Amniotic stem cell (primary cell): ENCODE measurements around the gene SCCPDH.
A peak's percentile ranks its signal among the peaks of the same experiment; 100 is the strongest.
"Not testable (repeated sequence)": the region's sequence is repeated elsewhere in the genome, so short reads cannot be mapped to it uniquely, and the experiment has no call there.

Source experiments
- DNase-seq: peaks from one replicate; lab custom pipeline; 2025; lab: John Stamatoyannopoulos, UW

The SCCPDH gene, protein sequence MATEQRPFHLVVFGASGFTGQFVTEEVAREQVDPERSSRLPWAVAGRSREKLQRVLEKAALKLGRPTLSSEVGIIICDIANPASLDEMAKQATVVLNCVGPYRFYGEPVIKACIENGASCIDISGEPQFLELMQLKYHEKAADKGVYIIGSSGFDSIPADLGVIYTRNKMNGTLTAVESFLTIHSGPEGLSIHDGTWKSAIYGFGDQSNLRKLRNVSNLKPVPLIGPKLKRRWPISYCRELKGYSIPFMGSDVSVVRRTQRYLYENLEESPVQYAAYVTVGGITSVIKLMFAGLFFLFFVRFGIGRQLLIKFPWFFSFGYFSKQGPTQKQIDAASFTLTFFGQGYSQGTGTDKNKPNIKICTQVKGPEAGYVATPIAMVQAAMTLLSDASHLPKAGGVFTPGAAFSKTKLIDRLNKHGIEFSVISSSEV

DNA sequence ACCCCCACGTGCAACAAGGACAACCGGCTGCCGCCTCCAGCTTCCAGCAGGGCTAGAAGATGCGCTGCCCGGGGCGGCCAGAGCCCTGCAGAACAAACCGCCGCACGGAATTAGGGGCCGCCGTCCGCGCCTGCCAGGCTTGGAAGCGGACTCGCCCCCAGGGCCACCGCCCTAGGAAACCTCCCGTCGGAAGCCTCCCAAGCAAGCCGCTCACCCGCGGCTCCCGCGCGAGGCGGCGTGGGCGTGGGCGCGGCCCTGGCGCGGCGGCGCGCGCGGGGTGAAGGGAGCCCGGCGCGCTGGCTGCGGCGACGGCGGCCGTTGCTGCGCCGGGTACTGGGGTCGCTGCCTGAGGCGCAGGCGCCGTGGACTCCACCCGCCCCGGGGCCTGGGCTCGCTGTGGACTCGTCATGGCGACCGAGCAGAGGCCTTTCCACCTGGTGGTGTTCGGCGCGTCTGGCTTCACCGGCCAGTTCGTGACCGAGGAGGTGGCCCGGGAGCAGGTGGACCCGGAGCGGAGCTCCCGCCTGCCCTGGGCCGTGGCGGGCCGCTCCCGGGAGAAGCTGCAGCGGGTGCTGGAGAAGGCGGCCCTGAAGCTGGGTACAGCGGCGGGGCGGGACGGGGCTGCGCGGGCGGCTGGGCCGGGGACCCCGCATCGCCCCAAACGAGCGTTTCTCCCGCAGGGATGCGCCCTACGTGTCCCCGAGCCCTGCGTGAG is at the start of gene SCCPDH:
SCCPDH (plus strand) TSS at position 394 of the 715 bp plus-strand sequence; CDS start at position 408, 14 bp downstream.
- peak; percentile 40 for DNase-seq

DNA sequence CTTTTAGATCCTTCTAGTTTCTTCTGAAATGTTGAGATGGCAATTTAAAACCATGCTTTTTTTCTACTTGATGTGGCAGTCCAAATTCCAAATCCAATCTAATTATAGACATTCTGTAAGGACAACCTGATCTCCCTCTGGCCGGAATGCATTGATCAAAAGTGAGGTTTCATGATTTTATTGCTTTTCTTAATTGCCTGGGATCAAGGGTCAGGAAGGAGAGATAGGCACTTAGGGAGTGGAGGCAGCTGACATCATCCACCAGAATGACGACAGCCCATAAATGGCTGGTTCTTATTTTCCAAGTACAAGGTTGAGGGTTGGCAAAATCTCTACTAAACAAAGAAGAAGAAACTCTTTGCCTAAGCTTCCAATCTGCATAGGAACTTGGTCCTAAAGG is 46.4 kb upstream of the SCCPDH start:
- no peak for DNase-seq

DNA sequence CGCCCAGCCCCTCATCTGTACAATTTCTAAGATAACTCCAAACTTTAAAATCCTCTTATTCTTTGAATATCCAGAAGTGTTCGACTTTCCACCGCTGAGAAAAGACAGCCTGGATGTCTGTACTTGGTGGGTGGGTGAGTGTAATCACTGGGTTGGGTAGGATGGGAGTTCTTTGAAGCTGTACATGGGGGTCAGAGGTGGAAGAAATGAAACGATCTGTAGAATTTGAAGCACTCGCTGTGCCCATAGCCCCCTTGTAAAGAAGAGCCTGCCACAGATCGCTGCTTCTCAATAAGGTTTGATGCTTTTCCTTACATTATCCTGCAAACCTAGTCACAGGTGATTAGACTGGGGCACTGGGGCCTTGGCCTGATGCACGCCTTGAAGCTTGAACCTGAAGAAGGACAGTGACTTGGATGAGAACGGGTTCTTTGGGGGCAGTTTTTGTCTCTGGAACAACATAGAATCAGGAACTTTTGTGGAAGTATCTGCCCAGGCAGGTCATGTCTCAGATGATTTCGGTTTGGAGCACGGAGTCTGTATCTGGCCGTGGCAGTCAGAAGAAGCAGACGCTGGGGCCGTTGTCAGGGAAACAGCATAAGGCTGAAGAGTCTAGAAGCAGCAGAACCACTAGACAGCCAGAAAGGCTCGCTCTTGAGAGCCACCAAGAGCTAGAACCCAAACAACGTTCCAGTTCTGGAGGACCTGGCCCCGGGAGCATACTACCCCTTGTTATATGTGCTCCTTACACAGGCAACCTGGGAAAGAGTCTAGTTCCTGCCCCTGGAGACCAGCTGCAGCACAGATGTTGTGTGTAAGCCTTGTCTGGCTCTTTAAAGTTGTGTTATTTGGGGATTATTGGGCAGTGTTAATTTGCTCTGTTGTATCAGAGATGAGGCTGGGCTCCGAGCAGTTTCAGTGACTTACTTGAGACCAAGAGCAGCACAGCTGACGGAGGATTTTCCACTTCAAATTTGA is 45.1 kb upstream of the SCCPDH start:
- no peak for DNase-seq

DNA sequence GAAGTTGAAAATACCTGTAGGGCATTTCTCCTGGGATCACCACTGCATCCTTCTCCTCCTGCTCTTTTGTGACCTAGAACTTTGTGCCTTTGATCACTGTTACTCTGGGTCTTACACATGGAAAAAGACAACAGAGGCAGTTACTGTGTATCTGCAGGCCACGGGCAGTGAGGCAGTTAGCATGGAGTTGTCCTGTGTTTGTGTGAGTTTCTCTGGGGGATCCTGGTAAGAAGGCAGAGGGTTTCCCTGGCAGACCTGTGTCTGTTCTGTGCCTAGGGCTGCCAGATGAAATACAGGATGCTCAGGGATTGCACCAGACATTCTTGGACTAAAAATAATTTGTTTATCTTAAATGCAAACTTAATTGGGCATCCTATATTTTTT is 44.4 kb upstream of the SCCPDH start:
- DNase-seq = no peak

DNA sequence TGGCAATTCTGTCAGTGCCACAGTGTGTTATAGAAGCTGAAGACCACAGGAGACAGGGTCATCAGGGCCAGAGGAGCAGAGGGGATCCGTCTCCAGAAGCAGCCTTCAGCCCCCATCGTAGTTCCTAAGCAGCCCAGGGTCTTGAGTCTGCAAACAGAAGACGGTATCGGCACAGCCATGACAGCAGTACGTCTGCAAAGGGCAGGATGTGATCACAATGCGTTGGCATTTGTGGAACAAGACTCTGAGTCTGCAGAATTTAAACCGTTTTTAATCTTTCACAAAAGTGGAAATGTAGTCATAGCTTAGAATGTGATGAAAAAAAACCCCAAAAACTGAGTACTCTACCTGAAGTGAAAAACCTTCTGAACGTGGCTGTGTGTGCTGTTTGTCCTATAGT is 44.0 kb upstream of the SCCPDH start:
- no peak for DNase-seq

DNA sequence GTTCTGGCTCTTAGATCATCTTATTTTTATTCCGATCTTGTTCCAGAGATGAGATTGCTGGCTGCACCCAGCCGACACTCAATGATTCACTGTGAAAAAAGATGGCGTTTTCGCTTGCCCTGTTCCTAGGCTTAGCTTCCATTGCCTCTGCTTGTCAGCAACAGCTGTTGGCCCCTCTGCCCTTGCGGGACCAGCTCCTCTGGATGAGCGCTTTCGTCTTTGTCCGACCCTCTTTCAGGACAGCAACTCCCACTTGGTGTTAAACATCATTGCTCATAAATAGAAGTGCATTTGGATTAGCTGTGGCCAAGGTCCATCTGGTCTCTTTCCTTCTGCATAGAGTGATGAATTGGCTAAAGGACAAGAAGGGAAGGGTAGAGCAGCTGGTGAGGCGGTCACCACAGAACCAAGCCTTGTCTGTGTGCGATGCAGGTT is 43.5 kb upstream of the SCCPDH start:
- DNase-seq = no peak

DNA sequence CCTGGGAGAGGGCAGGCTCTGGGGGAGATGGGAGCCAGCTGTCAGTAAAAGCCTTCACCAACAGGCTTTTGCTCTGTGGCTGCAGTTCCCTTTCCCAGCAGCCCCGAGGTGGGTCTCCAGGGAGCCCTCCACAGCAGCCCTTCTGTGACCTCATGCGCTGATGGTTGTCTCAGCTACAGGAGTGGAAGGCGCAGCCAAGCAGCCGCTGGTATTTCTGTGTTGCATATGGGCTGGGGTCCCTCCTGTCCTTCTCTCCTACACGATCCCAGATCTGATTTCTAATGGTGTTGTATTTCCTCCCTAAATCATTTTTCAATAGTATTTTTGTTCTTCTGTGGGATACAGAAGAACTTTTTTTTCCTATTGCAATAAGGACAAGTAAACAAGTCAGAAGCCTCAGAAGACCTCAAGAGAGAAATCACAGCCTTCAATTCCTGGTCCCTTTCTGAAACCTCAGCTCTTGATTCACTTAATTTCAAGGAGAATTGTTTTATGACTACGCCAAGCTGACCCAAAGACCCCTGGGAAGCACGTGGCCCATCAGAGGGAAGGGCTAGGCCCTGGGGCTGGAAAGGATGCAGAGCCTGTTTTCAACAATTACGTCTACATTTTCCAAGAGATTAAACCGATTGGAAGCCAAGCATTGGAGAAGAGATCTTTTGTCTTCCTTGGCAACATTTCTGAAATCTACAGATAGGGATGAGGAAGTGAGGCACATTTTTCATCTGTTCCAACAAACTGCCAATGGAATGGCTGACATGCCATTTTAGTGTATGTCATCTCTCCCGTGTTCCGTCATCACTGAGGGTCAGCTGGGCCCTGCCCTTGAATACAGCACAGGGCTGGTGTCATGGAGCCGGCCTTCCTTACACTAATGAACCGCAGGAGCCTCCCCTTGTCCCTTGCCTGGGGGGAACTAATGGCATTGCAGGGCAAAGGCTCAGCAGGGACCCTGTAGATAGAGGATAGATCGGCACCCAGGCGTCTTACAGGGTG is 42.0 kb upstream of the SCCPDH start:
- DNase-seq = no peak

DNA sequence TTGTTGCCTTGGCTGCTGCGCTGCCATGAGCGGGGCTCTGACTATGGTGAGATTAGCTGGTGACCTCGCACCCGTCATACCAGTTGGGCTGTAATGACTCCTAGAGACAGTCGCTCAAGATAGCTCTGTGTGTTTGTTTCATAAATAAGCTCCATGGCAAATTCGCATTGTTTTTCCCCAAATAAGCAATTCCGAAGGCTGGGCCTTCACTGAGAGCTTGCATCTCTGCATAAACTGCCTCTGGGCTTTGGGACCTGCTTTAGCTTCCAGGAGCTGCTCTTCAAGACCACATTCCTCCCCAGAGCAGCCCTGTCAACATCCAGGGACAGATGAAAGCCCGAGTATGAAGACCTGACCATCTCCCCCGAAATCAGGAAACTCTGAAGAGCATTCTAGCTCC is 40.7 kb upstream of the SCCPDH start:
- DNase-seq = no peak

DNA sequence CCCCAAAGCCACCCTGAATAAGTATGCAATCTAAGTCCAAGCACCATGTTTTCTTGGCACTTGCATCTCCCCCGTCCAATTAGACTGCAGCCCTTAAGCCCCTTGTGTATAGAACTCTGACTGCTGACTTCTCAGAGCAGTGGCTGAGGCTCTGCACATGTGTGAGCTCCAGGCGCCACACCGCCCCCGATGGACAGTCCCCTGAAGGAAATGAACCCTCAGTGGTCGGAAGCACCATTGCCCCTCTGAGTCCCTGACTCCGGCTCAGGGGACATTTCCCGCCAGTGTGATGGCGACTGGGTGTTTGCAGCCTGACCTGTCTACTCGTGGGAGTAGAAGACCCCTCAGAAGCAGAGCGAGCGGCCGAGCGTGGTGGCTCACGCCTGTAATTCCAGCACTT is 37.2 kb upstream of the SCCPDH start:
- DNase-seq = no peak

DNA sequence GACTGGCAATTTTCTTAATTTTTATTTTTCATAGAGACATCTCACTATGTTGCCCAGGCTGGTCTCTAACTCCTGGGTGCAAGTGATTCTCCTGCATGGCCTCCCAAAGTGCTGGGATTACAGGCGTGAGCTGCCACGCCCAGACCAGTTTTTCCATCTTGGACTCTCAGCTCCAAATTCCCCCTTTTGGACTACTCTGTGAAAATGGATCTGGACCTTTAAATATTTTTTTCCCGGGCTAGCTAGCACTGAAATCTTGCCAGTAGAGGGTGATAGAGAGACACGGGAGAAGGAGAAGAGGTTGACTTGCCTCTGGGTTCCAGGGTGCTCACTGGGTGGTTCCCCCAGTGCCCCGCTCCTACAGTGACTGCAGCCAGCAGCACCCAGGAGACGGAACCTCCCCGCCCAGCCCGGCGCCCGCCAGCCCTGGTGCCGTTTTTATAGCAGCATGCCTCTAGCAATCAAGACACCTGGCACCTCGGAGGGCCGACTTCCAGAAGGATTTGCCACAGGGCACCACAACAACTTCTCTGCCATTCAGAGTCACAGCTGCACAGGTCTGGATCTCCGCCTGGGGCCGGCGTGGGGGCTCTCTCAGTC is 34.7 kb upstream of the SCCPDH start:
- peak; percentile 73 for DNase-seq

DNA sequence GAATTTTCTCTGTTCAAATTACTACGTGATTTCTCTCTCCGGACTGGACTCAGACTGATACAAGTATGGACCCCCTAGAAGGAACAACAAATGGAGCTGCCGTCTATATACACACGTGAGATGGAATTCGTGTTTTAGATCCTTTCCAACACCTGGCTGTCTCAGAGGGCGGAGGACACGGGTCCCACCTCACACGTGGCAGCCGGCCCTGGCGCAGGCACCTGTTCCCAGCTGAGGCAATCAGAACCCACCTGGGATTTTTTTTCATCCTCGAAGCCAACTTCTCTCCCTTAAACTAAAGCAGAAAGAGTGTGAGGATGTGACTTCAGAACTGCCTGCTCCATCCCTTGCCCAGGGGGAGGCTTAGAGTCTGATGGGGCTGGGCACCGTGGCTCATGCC is 34.1 kb upstream of the SCCPDH start:
- no peak for DNase-seq

DNA sequence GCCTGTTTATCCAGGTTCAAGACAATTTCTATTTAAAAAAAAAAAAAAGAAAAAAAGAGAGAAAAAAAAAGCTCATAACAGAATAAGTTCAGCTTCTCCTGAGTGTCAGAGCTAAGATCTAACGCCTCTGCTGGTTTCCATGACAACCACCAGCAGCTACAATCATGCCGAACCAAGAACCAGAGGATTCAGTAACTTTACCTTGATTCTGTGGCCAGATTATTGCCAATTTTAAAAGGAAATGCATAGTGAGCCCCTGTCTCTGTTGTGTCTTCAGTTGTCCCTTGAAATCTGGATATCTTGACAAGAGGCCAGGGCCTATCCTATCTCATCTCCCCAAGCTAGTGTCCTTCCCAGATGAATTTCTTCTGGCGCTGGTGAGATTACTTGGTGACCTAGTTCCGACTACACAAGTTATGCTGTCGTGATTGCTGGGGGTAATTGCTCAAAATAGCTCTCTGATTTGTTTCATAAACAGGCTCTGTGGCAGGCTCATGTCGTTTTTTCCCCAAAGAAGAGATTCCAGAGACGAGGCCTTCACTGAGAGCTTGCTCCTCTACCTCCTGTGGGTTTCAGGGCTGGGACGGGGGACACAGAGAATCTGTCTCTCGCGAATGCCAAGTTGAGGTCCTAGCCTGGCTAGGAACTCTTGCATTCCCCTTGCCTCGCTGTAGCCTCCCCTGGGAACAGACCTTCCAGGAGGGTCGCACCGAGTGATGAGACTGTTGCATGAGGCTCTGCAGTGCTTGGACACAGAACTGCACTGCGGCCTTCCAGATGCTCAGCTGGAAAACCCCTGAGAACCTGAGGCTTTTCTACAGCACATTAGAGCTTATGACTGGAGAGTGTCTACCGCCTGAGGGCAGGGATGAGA is 32.4 kb upstream of the SCCPDH start:
- no peak for DNase-seq

DNA sequence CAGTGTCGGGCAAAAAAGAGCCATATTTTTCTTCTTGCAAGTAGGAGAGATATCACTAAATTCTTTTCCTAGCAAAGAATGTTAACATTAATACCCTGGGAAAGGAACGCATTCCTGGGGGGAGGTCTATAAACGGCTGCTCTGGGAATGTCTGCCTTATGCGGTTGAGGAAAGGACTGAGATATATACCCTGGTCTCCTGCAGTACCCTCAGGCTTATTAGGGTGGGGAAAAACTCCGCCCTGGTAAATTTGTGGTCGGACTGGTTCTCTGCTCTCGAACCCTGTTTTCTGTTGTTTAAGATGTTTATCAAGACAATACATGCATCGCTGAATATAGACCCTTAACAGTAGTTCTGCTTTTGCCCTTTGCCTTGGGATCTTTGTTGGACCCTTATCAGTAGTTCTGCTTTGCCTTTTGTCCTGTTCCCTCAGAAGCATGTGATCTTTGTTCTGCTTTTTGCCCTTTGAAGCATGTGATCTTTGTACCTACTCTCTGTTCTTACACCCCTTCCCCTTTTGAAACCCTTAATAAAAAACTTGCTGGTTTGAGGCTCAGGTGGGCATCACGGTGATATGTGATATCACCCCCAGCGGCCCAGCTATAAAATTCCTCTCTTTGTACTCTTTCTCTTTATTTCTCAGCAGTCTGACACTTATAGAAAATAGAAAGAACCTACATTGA is 29.9 kb upstream of the SCCPDH start:
- not testable (repeated sequence) for DNase-seq

DNA sequence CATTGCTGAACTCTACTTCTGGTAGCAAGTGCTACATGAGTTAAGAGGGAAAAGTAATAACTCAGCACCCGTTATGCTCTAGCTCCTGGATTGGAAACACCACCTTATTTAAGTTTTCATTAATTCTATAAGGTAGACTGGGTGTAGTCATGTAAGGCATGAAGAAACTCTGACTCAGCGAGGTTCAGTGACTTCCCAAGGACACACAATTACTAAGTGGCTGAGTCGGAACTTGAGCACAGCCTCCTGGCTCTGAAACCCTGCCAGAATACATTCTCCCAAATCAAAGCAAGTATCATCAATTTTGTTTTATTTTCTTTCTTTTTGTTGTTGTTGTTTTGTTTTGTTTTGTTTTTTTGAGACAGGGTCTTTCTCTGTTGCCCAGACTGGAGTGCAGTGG is 29.1 kb upstream of the SCCPDH start:
- no peak for DNase-seq

DNA sequence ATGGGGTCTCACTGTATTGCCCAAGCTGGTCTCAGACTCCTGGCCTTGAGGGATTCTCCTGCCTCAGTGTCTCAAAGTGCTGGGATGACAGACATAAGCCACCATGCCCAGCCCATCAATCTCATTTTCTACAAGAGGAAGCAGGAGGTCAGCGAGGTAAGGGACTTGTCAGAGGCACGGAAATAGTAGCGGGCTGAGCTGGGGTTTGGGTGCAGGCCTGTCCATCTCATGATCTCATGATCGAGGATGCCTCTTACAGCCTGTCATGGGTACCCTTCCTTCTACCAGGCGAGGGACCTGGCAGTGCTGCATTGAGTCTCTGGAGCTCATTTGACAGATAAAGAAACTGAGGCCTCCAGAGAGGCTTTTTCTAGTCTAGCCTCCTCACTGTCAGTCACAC is 28.5 kb upstream of the SCCPDH start:
- no peak for DNase-seq

DNA sequence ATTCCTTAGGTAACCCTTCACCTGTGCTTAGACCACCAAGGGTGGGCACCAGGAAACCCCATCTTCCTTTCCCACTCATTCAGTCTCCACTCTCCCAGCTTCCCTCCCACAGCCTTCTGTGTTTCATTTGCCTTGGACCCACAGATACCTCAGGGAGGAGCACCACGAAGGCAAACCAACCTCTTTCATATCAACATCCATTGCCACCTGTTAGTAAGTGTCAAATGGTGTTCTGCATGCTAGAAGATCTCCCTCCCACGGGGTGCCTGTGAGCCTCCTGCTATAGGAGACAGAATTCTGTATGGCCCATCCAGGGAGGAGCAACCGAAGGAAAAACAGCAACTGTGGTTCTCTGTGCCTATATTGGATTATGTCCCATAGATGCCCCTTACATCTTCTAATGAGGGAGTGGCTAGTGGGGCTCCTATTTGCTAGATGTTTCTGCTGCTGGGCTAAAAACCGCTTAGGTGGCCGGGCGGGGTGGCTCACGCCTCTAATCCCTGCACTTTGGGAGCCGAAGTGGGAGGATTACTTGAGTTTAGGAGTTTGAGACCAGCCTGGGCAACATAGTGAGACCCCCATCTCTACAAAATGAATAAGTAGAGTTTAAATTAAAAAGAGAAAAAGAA is 25.6 kb upstream of the SCCPDH start:
- no peak for DNase-seq

DNA sequence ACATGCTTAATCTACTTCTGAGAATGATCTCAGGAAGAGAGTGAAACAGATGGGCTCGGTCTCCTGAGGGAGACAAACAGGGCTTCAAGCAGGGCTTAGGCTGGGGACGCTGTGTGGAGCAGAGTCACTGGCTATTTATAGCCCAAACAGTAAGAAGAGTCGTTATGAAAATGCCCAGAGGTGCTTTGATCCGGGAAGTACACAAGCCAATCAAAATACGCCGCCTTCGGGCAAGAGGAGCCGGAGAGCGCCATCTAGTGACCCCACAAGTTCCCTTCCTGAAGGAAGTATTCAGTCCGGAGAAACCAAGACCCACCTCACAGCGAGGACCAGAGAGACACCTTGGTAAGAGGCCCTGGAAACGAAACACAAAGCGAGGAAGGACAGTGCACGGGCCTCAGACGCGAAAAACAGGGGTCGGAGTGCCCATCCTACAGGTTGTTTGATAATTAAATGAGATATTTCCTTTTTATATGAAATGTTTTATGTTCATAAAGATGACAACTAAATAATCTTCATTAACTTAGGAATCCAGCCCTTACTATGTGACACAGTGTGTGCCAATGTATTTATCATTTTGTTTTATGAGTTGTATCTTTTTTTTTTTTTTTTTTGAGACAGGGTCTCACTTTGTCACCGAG is 25.0 kb upstream of the SCCPDH start:
- peak; percentile 88 for DNase-seq

DNA sequence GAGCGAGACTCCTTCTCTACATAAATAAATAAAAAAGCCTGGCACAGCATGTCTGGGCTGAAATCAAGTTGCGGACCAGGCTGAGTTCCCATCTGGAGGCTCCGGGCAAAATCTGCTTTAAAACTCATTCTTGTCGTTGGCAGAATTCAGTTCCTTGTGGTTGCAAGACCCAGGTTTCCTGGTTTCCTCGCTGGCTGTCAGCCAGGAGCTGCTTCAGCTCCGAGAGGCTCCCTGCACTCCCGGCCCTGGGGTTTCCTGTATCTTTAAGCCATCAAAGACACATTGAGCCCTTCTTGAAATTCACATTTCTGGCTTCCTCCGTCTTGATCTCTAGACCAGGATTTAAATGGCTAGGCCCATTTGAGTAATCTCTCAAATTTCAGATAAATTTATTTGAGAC is 20.6 kb upstream of the SCCPDH start:
- no peak for DNase-seq
